NCI-H1436 treated with DMSO at 0.1 percent for 48 hours (cell line): ENCODE data around the gene PRMT1.
"Not testable (repeated sequence)": the region's sequence is repeated elsewhere in the genome, so short reads cannot be mapped to it uniquely, and the experiment has no call there.

Experiments used
- DNase-seq: peaks from one replicate; lab custom pipeline; 2025; lab: John Stamatoyannopoulos, UW

Gene PRMT1

GRCh38 chr19:49689133-49690078 is 12.3 kb downstream of the PRMT1 start, which contains the start of gene ADM5:
Gene ADM5 (plus strand): TSS chr19:49689594. CDS start chr19:49689838, 244 bp downstream.
- no peak for DNase-seq

DNA sequence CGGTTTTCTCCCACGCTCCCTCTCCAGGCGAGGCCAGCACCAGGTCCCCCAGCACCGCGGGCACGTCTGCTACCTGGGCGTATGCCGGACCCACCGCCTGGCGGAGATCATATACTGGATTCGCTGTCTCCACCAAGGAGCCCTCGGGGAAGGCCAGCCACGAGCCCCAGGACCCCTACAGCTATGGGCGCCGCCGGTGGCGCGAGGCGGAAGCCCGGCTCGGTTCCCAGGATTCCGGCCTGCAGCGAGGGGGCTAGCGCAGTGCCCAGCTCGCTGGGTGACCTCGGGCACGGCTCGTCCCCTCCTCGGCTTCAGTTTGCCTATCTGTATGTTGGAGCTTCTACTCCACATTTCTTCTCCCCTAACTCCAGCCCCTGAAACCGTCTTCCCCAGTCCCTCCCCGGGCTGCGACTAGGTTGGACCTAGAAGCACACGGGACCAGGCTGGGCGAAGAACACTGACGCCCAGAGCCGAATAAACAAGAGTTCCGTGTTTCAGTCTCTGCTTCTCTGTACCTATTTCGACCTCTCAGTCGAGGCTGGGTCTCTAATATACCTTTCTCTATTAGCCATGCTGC is 13.1 kb downstream of the PRMT1 start:
- DNase-seq, result no peak

- no peak for DNase-seq
These were observed 13.7 kb downstream of the PRMT1 start, which contains the start of gene CPT1C for GRCh38 chr19:49690656-49691242. Gene CPT1C (plus strand): TSS chr19:49691116. CDS start chr19:49692253, 1,137 bp downstream.

GRCh38 chr19:49691243-49692146 is 14.4 kb downstream of the PRMT1 start:
- no peak for DNase-seq

GRCh38 chr19:49692147-49692506 is 15.1 kb downstream of the PRMT1 start:
- no peak for DNase-seq

GRCh38 chr19:49696115-49696514 is 19.0 kb downstream of the PRMT1 start:
- DNase-seq, result no peak

- DNase-seq, result no peak
These were observed 19.8 kb downstream of the PRMT1 start for GRCh38 chr19:49696865-49697264.

DNA sequence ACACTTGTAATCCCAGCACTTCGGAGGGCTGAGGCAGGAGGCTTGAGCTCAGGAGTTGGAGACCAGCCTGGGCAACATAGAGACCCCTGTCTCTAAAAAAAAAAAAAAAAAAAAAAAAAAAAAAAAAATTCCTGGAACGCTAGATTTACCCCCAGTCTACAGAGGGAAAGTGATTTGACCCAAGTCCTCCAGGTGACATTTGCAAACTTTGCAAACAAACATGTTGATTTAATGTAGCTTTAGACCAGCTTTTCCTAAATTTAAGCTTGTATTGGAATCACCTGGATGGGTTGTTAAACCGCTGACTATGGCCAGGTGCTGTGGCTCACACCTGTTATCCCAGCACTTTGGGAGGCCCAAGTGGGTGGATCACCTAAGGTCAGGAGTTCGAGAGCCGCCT is 22.3 kb downstream of the PRMT1 start:
- no peak for DNase-seq

- DNase-seq, result no peak
These were observed 23.5 kb downstream of the PRMT1 start for GRCh38 chr19:49700563-49700962.

- DNase-seq, result no peak
These were observed 24.3 kb downstream of the PRMT1 start for GRCh38 chr19:49701271-49701786.

GRCh38 chr19:49704888-49705642 is 28.0 kb downstream of the PRMT1 start:
- DNase-seq, result no peak

DNA sequence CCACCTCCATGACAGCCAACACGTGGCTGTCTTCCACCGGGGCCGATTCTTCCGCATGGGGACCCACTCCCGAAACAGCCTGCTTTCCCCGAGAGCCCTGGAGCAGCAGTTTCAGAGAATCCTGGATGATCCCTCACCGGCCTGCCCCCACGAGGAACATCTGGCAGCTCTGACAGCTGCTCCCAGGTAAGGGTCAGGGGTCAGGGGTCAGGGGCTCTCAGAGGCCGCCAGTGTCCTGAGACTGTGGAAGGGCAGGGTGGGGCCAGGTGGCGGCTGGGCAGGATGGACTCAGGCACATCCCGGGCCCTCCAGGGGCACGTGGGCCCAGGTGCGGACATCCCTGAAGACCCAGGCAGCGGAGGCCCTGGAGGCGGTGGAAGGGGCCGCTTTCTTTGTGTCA is 28.8 kb downstream of the PRMT1 start:
- no peak for DNase-seq

DNA sequence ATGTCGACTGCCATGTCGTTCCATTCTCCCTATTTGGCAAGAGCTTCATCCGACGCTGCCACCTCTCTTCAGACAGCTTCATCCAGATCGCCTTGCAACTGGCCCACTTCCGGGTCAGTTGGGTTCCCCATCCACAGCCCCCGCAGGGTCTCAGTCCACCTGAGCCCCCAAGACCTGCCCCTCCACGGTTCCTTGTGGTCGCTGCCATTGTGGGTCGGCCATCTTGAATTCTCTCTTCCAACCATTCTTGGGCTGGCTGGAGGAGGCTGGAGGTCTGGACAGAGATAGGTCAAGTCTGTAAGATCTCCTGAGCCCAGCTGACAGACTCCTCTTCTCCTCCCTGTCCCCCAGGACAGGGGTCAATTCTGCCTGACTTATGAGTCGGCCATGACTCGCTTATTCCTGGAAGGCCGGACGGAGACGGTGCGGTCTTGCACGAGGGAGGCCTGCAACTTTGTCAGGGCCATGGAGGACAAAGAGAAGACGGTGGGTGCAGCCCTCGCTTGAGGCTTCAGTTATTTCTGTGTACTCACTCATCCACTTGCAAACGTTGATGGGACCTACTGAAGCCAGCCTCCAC is 33.4 kb downstream of the PRMT1 start:
- no peak for DNase-seq

GRCh38 chr19:49712397-49712859 is 35.4 kb downstream of the PRMT1 start:
- no peak for DNase-seq

- no peak for DNase-seq
These were observed 36.3 kb downstream of the PRMT1 start for GRCh38 chr19:49713236-49713845.

DNA sequence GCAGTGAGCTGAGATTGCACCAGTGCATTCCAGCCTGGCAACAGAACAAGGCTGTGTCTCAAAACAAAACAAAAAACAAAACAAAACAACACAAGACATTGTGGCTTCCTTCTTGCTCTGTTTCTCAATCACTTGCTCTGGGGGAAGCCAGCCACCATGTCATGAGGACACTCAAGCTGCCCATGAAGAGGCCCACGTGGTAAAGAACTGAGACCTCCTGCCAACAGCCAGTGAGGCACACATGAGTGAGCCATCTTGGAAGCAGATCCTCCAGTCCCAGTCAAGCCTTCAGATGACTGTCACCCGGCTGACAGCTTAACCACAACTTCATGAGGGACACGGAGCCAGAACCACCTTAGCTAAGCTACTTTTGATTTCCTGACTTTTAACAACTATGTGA is 39.1 kb downstream of the PRMT1 start:
- DNase-seq, result no peak

GRCh38 chr19:49718511-49718910 is 41.4 kb downstream of the PRMT1 start:
- no peak for DNase-seq

DNA sequence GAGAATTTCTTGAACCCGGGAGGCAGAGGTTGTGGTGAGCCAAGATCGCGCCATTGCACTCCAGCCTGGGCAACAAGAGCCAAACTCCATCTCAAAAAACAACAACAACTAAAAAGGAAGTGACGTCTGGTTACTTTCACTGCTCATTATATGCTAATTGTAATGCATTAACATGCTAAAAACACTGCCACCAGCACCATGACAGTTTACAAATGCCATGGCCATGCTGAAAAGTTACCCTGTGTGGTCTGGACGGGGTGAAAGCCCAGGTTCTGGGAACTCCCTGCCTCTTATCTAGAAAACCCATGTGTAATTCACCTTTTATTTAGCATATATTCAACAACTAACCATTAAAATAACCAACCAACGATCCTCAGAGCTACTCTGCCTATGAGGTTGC is 41.9 kb downstream of the PRMT1 start:
- DNase-seq, result no peak

- not testable (repeated sequence) for DNase-seq
These were observed 42.3 kb downstream of the PRMT1 start for GRCh38 chr19:49719420-49719819.
